HUES6 (cell line): ENCODE data around the gene SWT1.

ENCODE experiments used
- H3K27ac ChIP-seq: 2 replicates; pipeline ENCODE4 v1.7.0; 2013; ENCODE audit warnings: low read depth, mild to moderate bottlenecking, low read length, inconsistent platforms
- H3K27me3 ChIP-seq: 2 replicates; pipeline ENCODE4 v1.6.1; 2013; ENCODE audit warnings: low read length; ENCODE audit not compliant: control insufficient read depth, insufficient read depth
- H3K36me3 ChIP-seq: 2 replicates; pipeline ENCODE4 v1.6.1; 2013; ENCODE audit warnings: low read length; ENCODE audit not compliant: control insufficient read depth, insufficient read depth
- H3K4me1 ChIP-seq: 2 replicates; pipeline ENCODE4 v1.6.1; 2013; ENCODE audit warnings: low read length; ENCODE audit not compliant: control insufficient read depth, insufficient read depth
- H3K4me3 ChIP-seq: 2 replicates; pipeline ENCODE4 v1.5.1; 2013; ENCODE audit warnings: low read depth, low read length
- H3K9ac ChIP-seq: one replicate; pipeline ENCODE4 v1.6.1; 2013; ENCODE audit warnings: mild to moderate bottlenecking, low read length
- H3K9me3 ChIP-seq: 2 replicates; pipeline ENCODE4 v1.6.1; 2013; ENCODE audit warnings: low read depth, low read length; ENCODE audit not compliant: control insufficient read depth, insufficient read depth

Gene SWT1

DNA sequence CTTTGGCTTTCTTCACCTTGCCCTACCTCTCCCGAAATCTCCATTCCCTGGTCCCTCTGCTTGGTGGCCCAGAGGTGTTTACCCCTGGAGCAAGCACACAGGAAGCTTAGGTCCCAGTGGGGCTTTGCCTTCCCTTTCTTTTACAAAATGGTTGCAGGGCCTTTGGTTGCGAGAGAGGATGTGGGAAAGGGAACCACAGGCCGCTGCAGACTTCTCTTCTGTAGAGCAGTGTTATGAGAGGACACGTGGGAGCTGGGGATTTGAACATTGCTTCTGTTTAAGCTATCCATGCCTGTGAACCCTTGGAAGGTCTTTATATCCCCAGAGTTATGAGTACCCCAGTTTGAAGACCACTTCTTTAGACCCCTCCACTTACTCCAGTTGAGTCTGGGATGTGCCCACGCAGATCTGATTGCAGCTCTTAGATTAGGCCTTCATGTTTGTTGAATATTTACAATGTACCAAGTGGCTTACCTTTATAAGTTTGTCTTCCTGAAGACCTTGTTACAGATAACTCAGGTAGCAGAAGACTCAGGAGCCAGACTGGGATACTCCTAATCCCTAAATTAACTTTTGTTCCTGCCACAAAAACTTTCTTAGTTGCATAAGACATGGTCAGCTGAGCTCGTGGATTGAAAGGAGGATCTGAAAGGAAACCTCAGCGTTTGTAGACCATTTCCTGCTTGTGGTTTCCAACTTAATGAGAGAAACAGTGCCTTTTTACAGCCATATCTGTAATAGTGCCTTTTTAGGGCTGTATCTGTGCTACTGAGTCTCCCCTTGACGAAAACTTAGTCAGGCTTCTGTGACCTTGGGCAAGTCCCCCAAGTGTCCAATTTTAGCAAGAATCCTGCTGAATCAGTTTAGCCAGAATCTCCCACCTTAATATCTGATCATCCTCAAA is 182.0 kb downstream of the SWT1 start:
- no peaks in the 10 kb centered on the region for H3K36me3 ChIP-seq
- no peaks in the 10 kb centered on the region for H3K27me3 ChIP-seq
- H3K27ac ChIP-seq, result no peak overlapping the region
- no peak overlapping the region for H3K9ac ChIP-seq
- H3K9me3 ChIP-seq, result no peaks in the 10 kb centered on the region
- H3K4me1 ChIP-seq, result peaks cover 12% of the 10 kb centered on the region; the same call in 1 of the 2 replicates
- no peak overlapping the region for H3K4me3 ChIP-seq

GRCh38 chr1:185341196-185341781 is 184.3 kb downstream of the SWT1 start:
- Histone ChIP-seq H3K4me3 (no peak overlapping the region), H3K36me3 (no peaks in the 10 kb centered on the region), H3K27ac (no peak overlapping the region), H3K4me1 (peaks cover 12% of the 10 kb centered on the region; the same call in 1 of the 2 replicates), H3K9ac (no peak overlapping the region), H3K9me3 (no peaks in the 10 kb centered on the region), H3K27me3 (no peaks in the 10 kb centered on the region)
